Measurements from ENCODE around the gene ARHGAP30.

Gene ARHGAP30

DNA sequence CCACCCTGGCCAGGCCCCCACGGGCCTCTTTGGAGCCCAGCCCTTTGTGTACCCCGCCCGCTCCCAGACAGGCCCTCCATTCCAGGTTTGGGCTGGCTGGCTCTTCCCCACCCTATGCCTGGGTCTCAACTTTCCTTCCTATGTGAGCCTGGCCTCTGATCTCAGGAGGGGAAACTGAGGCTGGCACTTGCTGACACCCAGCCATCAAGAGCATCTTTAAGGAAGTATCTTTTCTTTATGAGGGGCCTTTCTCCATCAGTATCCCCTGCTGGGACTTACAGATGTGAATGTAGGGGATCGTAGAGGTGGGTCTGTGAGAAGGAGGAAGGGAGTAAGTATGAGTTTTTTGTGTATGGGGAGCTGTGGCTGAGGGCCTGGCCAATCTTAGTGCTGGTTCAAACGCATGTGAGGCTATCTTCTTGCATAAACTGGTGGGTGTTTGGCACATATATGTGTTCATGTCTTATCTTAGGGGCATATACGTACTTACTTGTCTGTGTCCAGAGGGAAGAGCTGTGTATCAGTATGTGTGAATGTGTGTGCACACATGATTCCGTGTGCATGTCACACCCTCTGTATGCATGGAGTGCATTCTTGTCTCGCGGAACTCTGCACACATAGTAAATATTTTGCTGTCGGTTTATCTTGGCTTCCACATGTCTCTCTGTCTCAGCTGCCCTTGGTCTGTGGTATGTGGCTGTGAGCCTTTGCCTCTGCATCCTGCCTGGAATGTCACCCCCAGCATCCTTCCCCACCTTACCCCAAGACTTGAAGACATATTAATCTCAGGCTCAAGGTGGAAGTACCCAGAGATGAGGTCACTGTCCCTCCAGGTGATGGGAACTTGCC is 14.3 kb upstream of the ARHGAP30 start:
- H3K36me3 ChIP-seq (ENCODE audit: insufficient read depth, low read length): no peaks in the 10 kb centered on the region
- H3K9ac ChIP-seq (ENCODE audit: low read depth, low read length): no peak overlapping the region
- no peaks in the 10 kb centered on the region for H3K9me3 ChIP-seq (ENCODE audit: control insufficient read depth, insufficient read depth, low read length)
- H3K4me1 ChIP-seq (ENCODE audit: insufficient read depth, low read length): peaks cover 21% of the 10 kb centered on the region; the same call in 1 of the 2 replicates

DNA sequence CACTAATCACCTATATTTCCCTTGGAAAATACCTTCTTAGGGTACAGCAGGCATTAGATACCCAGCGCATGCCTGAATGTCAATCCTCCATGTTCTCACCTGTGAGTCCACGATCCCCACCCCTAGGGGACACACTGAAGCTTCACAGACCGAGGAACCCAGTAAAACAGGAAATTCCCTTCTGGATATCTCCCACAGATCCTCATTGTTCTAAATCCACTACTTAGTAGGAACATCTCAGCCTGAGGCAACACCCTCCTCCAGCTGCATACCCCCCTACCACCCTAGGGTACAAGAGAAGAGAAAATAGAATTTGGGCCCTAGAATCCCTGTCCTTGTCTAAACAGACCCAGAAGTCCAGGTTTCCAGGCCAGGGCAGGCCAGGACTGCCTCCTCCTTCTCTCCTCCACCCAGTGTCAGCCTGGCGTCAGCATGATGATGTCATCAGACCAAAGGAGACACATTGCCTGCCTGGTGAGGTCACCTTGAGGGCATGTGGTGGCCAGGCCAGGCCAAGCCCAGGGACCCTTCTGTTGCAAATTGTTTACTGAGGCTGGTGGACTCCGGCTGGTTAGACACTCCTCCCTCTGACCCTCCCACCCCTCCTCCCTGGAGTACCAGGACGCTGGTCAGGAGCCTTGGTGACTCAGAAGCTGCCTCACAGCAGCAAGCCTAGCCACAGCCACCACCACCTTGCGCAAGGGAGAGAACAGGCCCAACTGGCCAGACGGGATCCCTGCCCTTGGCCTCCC is 13.5 kb upstream of the ARHGAP30 start:
- Histone ChIP-seq H3K36me3 (ENCODE audit: insufficient read depth, low read length) (no peaks in the 10 kb centered on the region), H3K9me3 (ENCODE audit: control insufficient read depth, insufficient read depth, low read length) (no peaks in the 10 kb centered on the region), H3K4me1 (ENCODE audit: insufficient read depth, low read length) (peaks cover 21% of the 10 kb centered on the region; the same call in 1 of the 2 replicates), H3K9ac (ENCODE audit: low read depth, low read length) (no peak overlapping the region)

DNA sequence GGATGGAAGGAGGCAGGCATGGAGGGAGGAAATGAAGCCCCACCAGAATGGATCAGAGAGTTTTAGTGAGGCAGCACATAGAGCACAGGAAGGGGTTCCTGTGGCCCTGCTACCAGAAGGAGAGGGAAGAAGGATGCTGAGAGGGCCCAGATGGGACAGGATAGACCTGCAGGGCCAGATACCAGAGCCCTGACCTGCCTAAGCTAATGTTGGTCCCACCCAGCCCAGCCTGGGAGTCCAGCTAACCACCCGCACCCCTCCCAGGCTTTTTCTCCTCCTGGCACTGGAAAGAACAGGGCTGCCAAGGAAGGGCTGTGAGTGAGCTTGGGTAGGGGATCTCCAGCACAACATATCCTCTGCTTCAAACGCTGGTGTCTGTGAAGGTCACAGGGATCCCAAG is 12.8 kb upstream of the ARHGAP30 start:
- Histone ChIP-seq H3K9me3 (ENCODE audit: control insufficient read depth, insufficient read depth, low read length) (no peaks in the 10 kb centered on the region), H3K36me3 (ENCODE audit: insufficient read depth, low read length) (no peaks in the 10 kb centered on the region), H3K9ac (ENCODE audit: low read depth, low read length) (no peak overlapping the region), H3K4me1 (ENCODE audit: insufficient read depth, low read length) (peaks cover 21% of the 10 kb centered on the region; the same call in 1 of the 2 replicates)

DNA sequence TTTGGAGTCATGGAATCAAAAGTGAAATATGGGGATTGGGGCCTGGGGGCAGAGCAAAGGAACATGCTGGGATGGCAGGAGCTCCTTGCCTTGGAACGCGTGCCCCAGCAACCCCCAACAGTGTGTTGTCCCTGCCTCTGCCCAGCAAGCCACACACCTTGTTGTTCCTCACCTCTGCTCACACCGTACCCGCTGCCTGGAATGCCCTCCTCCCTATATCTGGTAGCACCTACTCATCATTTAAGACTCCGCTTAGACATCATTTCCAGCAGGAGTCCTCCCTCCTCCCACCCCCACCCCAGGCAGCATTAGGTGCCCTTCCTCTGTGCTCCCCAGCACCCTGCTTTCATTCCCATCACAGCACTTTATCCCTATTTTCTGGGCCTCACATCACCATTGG is 11.8 kb upstream of the ARHGAP30 start:
- Histone ChIP-seq H3K36me3 (ENCODE audit: insufficient read depth, low read length) (no peaks in the 10 kb centered on the region), H3K4me1 (ENCODE audit: insufficient read depth, low read length) (peaks cover 21% of the 10 kb centered on the region; the same call in 1 of the 2 replicates), H3K9ac (ENCODE audit: low read depth, low read length) (no peak overlapping the region), H3K9me3 (ENCODE audit: control insufficient read depth, insufficient read depth, low read length) (no peaks in the 10 kb centered on the region)

DNA sequence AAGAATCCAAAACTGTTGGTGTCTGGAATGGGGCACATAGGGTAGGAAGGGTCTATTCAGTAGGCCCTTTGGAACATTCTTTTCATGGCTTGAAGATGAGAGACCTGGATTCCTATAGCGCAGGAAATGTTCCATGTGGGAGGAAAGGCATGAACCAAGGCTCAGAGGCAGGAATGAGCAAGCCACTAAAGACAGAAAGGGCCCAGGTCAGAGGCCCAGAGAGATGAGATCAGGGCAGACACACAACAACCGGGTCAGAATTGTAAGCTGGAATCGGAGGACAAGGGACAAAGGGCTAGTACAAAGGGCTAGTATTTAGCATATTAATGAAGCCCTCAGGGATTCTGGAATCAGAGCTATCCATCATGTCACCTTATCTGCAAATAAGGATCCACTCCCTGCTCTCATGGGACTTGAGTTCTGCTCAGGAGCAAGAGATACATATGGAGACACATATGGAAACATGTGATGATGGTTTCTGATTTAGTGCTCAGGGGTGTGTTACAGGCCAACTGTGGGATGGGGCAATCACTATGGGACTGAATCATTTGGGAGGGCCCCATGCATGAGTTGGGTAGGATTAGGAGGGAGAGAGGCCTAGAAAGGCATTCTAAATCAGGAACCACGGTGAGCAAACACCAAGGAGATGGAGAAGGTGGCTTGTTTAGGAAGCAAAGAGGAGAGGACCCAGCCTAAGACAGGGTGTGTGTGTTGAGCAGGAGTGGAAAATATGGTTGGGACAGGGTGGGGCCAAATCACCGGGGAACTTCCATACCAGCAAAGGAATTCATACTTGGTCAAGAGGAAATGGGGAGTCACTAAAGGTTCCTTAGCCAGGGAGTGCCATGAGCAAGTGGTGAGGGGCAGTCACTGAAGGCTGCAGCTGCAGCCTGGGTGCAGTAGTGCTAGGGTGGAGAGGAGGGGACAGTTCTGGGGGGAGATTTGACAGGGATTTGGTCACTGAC is 11.0 kb upstream of the ARHGAP30 start:
- Histone ChIP-seq H3K36me3 (ENCODE audit: insufficient read depth, low read length) (no peaks in the 10 kb centered on the region), H3K4me1 (ENCODE audit: insufficient read depth, low read length) (peaks cover 16% of the 10 kb centered on the region; the same call in 1 of the 2 replicates), H3K9me3 (ENCODE audit: control insufficient read depth, insufficient read depth, low read length) (no peaks in the 10 kb centered on the region), H3K9ac (ENCODE audit: low read depth, low read length) (no peak overlapping the region)

DNA sequence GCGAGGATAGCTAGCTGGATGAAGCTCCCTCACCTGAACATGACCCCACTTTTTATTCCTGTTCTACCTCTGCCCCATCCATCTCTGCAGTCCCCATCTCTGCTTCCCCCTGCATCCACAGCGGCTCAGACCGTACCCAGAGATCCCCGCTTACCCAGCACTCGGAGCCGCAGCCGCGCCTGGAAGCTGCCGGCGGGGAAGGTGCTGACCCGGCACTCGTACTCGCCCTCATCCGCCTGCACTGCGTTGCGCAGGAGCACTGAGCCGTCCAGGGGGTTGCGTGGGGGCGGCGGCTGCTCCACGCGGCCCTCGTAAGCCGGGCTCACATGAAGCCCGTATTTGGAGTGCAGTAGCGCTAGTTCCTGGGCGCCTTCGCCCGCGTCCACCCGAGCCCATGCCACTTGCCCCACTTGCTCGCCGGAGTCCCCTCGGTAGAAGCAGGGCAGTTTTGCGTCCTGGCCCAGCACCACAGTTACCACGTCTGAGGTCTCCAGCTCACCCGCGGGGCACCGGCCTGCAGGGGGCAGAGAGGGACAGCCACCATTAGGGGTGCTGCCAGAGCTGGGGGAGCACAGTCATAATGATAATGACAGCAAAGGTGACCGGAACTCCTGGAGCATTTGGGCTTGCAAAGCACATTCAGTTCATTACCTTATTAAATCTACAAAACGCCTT is 9.9 kb upstream of the ARHGAP30 start:
- no peak overlapping the region for H3K9ac ChIP-seq (ENCODE audit: low read depth, low read length)
- H3K9me3 ChIP-seq (ENCODE audit: control insufficient read depth, insufficient read depth, low read length): no peaks in the 10 kb centered on the region
- H3K4me1 ChIP-seq (ENCODE audit: insufficient read depth, low read length): peaks cover 9% of the 10 kb centered on the region; the same call in 1 of the 2 replicates
- no peaks in the 10 kb centered on the region for H3K36me3 ChIP-seq (ENCODE audit: insufficient read depth, low read length)

DNA sequence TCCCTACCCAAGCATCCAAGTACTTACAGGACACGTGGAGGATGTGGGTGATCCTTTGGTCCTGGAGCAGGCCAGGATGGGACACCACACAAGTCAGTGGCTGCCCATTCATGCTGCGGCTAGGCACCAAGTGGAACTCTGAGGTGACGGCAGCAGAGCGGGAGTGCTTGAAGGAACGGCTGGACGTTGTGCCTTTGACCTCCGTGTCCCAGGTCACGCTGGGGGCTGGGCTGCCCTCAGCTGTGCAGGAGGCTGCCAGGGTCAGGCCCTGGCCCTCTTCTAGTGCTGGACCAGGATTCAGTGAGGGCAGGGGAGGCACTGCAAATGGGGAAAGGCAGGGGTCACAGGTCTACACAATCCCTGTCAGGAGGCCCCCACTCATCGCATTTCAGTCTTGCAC is 7.7 kb upstream of the ARHGAP30 start:
- H3K4me1 ChIP-seq (ENCODE audit: insufficient read depth, low read length): no peaks in the 10 kb centered on the region; the same call in 1 of the 2 replicates
- H3K9me3 ChIP-seq (ENCODE audit: control insufficient read depth, insufficient read depth, low read length): no peaks in the 10 kb centered on the region
- no peaks in the 10 kb centered on the region for H3K36me3 ChIP-seq (ENCODE audit: insufficient read depth, low read length)
- H3K9ac ChIP-seq (ENCODE audit: low read depth, low read length): no peak overlapping the region

DNA sequence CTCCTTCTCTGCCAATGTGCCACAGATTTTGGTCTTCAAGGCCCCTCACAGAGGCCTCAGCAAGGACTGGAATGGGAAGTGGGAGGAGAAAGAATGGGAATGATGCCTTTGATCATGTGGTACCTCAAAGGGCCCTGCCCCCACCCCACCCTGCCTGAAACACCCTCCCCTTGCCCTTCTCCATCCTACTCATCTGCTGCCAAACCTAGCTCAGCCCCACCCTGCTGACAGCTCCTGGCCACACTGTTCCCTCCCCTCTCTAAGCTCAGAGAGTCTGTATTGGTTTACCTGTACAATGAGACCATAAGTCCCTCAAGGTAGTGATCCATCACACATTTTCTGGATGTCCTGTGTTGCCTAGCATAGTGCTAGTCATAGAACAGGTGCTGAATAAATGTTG is 6.7 kb upstream of the ARHGAP30 start:
- Histone ChIP-seq H3K4me1 (ENCODE audit: insufficient read depth, low read length) (no peaks in the 10 kb centered on the region; the same call in 1 of the 2 replicates), H3K36me3 (ENCODE audit: insufficient read depth, low read length) (no peaks in the 10 kb centered on the region), H3K9ac (ENCODE audit: low read depth, low read length) (no peak overlapping the region), H3K9me3 (ENCODE audit: control insufficient read depth, insufficient read depth, low read length) (no peaks in the 10 kb centered on the region)

DNA sequence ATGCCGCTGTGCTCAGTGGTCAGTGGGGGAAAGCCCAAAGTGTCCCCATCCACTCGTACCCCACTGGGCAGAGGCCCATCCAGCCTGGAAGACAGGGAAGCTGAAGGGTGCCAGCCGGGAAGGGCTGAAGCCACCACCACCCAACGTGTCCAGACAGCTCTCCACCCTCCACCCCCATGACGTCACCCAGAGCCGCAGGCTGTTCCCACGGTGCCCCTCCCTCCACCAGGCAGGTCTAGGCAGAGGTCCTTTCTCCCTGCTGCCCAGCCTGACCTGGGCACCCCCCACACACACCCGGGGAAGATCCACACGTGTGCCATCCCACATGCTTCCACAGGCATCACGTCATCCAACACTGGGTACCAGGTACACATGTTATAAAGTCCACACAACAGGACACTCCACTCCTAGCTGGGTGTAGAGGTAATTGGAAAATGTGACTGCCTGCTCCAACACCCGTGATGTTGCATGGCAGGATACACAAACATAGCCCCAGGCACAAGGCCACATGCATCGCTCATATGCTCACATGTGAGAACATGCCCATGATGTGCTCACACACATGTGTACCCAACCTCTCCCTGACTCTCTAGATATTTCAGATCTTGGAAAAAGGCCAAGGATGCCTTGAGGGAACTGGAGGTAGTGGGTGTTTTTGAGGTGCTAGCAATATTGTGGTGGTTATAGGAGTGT is 5.1 kb upstream of the ARHGAP30 start:
- Histone ChIP-seq H3K4me1 (ENCODE audit: insufficient read depth, low read length) (no peaks in the 10 kb centered on the region; the same call in 1 of the 2 replicates), H3K9ac (ENCODE audit: low read depth, low read length) (no peak overlapping the region), H3K36me3 (ENCODE audit: insufficient read depth, low read length) (no peaks in the 10 kb centered on the region), H3K9me3 (ENCODE audit: control insufficient read depth, insufficient read depth, low read length) (0 out of 2 replicates have a peak, but pooled peaks cover 2% of the 10 kb centered on the region)

DNA sequence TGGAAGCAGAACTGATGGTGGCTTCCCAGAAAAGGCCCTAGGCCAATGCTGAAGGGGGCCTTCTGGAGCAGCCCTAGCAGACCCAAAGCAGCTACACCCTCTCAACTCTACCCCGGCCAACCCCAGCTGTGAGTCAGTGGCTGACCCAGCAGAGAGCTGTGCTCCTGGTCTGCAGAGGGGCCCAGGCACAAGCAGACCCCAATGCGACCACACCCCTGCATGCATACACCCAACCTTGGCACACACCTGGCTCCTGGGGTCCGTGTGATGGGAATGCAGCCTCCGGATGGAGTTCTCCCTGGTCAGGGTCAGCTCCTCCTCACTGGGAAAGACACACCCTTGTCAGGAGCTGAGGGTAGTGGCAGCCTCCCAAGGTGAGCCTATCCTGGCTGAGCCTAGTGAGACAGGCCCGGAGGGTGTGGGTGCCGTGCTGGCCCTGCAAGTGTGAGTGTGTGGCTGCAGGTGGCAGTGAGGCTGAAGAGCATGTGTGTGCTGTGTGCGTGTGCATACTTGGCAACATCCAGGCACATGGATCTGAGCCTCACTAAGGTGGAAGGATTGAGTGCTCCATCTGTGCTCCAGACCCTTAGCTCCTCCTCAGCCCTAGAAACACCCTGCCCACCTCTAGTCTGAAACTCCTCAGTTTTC is 3.9 kb upstream of the ARHGAP30 start:
- no peak overlapping the region for H3K9ac ChIP-seq (ENCODE audit: low read depth, low read length)
- H3K9me3 ChIP-seq (ENCODE audit: control insufficient read depth, insufficient read depth, low read length): 0 out of 2 replicates have a peak, but pooled peaks cover 2% of the 10 kb centered on the region
- H3K4me1 ChIP-seq (ENCODE audit: insufficient read depth, low read length): no peaks in the 10 kb centered on the region; the same call in 1 of the 2 replicates
- no peaks in the 10 kb centered on the region for H3K36me3 ChIP-seq (ENCODE audit: insufficient read depth, low read length)

DNA sequence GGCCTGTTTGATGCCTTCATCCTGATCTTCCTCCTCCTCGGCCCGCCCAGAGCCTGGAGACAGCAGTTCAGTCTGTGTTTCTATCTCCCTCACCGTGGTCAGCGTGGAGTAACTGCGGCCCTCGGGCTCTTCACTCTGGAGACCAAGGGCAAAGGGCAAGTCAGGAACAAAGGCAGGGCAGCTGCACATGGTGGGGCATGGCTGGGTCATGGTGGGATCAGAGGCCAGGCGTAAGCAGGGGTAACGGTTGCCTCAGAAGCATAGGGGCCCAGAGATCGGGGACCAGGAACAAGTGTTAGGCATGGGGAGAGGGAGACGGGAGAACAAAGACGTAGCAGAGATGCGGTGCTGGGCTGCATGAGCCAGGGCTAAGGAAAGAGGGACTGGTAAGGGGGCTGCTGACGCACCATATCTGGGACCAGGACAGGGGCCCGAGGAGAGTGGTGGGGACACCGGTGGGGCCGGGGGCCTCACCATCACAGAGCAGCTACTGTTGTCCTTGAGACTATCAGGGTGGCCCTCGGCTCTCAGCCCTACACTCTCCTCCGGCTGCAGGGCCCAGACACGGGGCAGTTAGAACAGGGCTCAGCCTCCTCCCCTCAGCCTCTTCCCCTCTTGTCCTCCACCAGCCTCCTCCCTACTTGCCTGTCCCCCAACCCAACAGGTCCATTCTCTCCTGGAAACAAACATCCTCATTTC is 3.2 kb upstream of the ARHGAP30 start:
- H3K9me3 ChIP-seq (ENCODE audit: control insufficient read depth, insufficient read depth, low read length): 0 out of 2 replicates have a peak, but pooled peaks cover 2% of the 10 kb centered on the region
- no peak overlapping the region for H3K9ac ChIP-seq (ENCODE audit: low read depth, low read length)
- no peaks in the 10 kb centered on the region; the same call in 1 of the 2 replicates for H3K4me1 ChIP-seq (ENCODE audit: insufficient read depth, low read length)
- no peaks in the 10 kb centered on the region for H3K36me3 ChIP-seq (ENCODE audit: insufficient read depth, low read length)

DNA sequence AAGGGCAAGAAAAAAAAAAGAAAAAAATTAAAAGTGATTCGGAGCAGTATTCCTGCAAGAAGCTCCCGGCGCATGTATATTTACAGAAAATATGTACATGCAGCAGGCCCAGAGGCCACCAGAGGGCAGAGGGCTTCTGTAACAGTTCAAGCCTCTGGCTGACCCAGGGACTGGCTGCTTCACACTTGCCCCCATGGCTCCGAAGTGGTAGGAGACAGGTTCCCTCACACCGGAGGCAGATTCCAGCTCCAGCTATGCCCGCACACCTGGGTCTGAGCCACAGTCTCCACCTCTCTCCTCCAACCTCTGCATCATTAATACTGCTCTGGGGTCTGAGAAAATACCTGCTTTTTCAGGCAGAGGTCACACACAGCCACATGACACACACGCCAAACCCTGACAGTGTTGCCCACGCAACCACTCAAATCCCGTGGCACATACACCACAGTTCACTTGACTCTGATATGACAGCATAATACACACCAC is 2.2 kb upstream of the ARHGAP30 start:
- Histone ChIP-seq H3K36me3 (ENCODE audit: insufficient read depth, low read length) (no peaks in the 10 kb centered on the region), H3K4me1 (ENCODE audit: insufficient read depth, low read length) (no peaks in the 10 kb centered on the region; the same call in 1 of the 2 replicates), H3K9ac (ENCODE audit: low read depth, low read length) (no peak overlapping the region), H3K9me3 (ENCODE audit: control insufficient read depth, insufficient read depth, low read length) (0 out of 2 replicates have a peak, but pooled peaks cover 2% of the 10 kb centered on the region)
